Measurements from ENCODE around the gene KRTCAP2. TPM values are rescaled to one million over a fixed set of nuclear protein-coding genes. Genes with fewer than 3 reads are reported as not detected.

KRTCAP2 gene
- polyA plus RNA-seq, 1 of the 3 experiments (the other 2 are of a cell fraction) = 238 TPM

- WGBS (ENCODE audit: low lambda C conversion rate) = 89% methylated on average over 2 of the region's 2 CpGs
- peaks cover 20% of the 10 kb centered on the region for H3F3A ChIP-seq (replicated peaks; ENCODE audit: insufficient read depth)
- CTCF ChIA-PET = interaction anchor here (0.6 to 9.7 kb wide), 6 partner anchors 36 to 87 kb away, joined by 3 to 67 read pairs (median 13); partner anchors contain the start of gene KRTCAP2
Observed at GRCh38 chr1:155131856-155132255, 41.2 kb downstream of the KRTCAP2 start.

GRCh38 chr1:155131285-155131684 is 41.8 kb downstream of the KRTCAP2 start:
- peaks cover 20% of the 10 kb centered on the region for H3F3A ChIP-seq (replicated peaks; ENCODE audit: insufficient read depth)
- H3K4me1 ChIP-seq (ENCODE audit: control insufficient read depth in 1 of 2, insufficient read depth in 2 of 2, low read depth in 1 of 2, low read length in 1 of 2) = peaks cover 19 to 50% of the 10 kb centered on the region in 2 experiments
- CTCF ChIA-PET = interaction anchor here (0.6 to 9.7 kb wide), 8 partner anchors 36 to 96 kb away, joined by 3 to 67 read pairs (median 4); partner anchors contain the start of gene KRTCAP2
- no peaks in the 10 kb centered on the region for H3K9me3 ChIP-seq
- 96% methylated on average over 4 of the region's 8 CpGs for WGBS (ENCODE audit: low lambda C conversion rate)
- no peak for DNase-seq
- no peak overlapping the region for H3K9ac ChIP-seq
- POLR2A ChIA-PET = interaction anchor here (0.6 kb wide), 1 partner anchor 25 kb away, joined by 3 read pairs; no protein-coding TSS in a partner anchor
- peaks cover 5 to 23% of the 10 kb centered on the region in 2 experiments for H3K36me3 ChIP-seq (replicated peaks in 1 of 2; ENCODE audit: control insufficient read depth in 1 of 2, insufficient read depth in 2 of 2, low read length in 1 of 2)
- H3K4me3 ChIP-seq (ENCODE audit: low read depth in 2 of 2, low read length in 1 of 2) = no peak overlapping the region
- no peaks in the 10 kb centered on the region for H3K9me2 ChIP-seq
- H3K27ac ChIP-seq (ENCODE audit: low read depth in 2 of 2, low read length in 1 of 2) = no peak overlapping the region
- H3K27me3 ChIP-seq (ENCODE audit: insufficient read depth) = no peaks in the 10 kb centered on the region
- peaks cover 1% of the 10 kb centered on the region; the same call in 1 of the 2 replicates for H3K79me2 ChIP-seq (ENCODE audit: insufficient read depth)
- no peak overlapping the region for H2AFZ ChIP-seq (ENCODE audit: low read depth)
- no peak overlapping the region for H3K4me2 ChIP-seq
- TF ChIP-seq RFX5 (IDR thresholded peaks at IDR 0.05; ENCODE audit: low read length) = no peak
- no peak for TF ChIP-seq PBX3 (IDR thresholded peaks at IDR 0.05)
- no peak for TF ChIP-seq POLR2AphosphoS5 (IDR thresholded peaks at IDR 0.05; ENCODE audit: low read depth, low read length)
- TF ChIP-seq RCOR1 (IDR thresholded peaks at IDR 0.05; ENCODE audit: low read length) = no peak
- no peak for TF ChIP-seq USF2 (IDR thresholded peaks at IDR 0.05; ENCODE audit: borderline replicate concordance, low read depth, low read length)
- no peak for TF ChIP-seq SIN3A (IDR thresholded peaks at IDR 0.05; ENCODE audit: borderline replicate concordance, low read depth, low read length)
- no peaks in the 10 kb centered on the region for H4K20me1 ChIP-seq (ENCODE audit: insufficient read depth)

More at GRCh38 chr1:155131856-155132255, 41.2 kb downstream of the KRTCAP2 start:
- H3K9me3 ChIP-seq = no peaks in the 10 kb centered on the region
- H3K4me2 ChIP-seq = no peak overlapping the region
- peaks cover 5 to 23% of the 10 kb centered on the region in 2 experiments for H3K36me3 ChIP-seq (replicated peaks in 1 of 2; ENCODE audit: control insufficient read depth in 1 of 2, insufficient read depth in 2 of 2, low read length in 1 of 2)
- DNase-seq = no peak
- H3K9me2 ChIP-seq = no peaks in the 10 kb centered on the region
- no peak overlapping the region for H3K4me3 ChIP-seq (ENCODE audit: low read depth in 2 of 2, low read length in 1 of 2)
- H4K20me1 ChIP-seq (ENCODE audit: insufficient read depth) = no peaks in the 10 kb centered on the region
- POLR2A ChIA-PET = no interaction called here
- H2AFZ ChIP-seq (ENCODE audit: low read depth) = no peak overlapping the region
- H3K9ac ChIP-seq = no peak overlapping the region
- TF ChIP-seq TAF1 (IDR thresholded peaks at IDR 0.05; ENCODE audit: borderline replicate concordance, low read depth, low read length) (no peak), JUND (IDR thresholded peaks at IDR 0.05) (no peak)
- no peaks in the 10 kb centered on the region for H3K27me3 ChIP-seq (ENCODE audit: insufficient read depth)
- H3K79me2 ChIP-seq (ENCODE audit: insufficient read depth) = peaks cover 7% of the 10 kb centered on the region; the same call in 1 of the 2 replicates
- peaks cover 20 to 48% of the 10 kb centered on the region in 2 experiments for H3K4me1 ChIP-seq (ENCODE audit: control insufficient read depth in 1 of 2, insufficient read depth in 2 of 2, low read depth in 1 of 2, low read length in 1 of 2)
- H3K27ac ChIP-seq (ENCODE audit: low read depth in 2 of 2, low read length in 1 of 2) = no peak overlapping the region
